SK-MEL-5 (cell line): Measurements from ENCODE around the gene IRF2BP1. TPM values are rescaled to one million over a fixed set of nuclear protein-coding genes. Genes with fewer than 3 reads are reported as not detected.

Source experiments
- DNase-seq: peaks from one replicate; pipeline ENCODE4 v3.0.0-alpha.2; 2016; ENCODE audit warnings: low read depth, low spot score
- in situ Hi-C: cut with HindIII; loops from 2 replicates; pipeline ENCODE4 v1.10.0; 2016; ENCODE audit warnings: low sequenced_read_pairs, high pct_unique_total_duplicates, low pct_unique_long_range_greater_than_20kb
- polyA plus RNA-seq, 2 experiments: library from polyadenylated mRNA; depleted of rRNA; stranded (reverse); fragments of >200 nt; gene quantifications; 2 replicates each; pipeline ENCODE4 v1.2.3, GENCODE V29; 2015
- total RNA-seq: library from RNA; depleted of rRNA; stranded (reverse); fragments of >200 nt; shearing (Covaris generic); gene quantifications from 2 replicates; pipeline ENCODE4 v1.2.3, GENCODE V29; 2014; rRNA removed

The IRF2BP1 gene, protein sequence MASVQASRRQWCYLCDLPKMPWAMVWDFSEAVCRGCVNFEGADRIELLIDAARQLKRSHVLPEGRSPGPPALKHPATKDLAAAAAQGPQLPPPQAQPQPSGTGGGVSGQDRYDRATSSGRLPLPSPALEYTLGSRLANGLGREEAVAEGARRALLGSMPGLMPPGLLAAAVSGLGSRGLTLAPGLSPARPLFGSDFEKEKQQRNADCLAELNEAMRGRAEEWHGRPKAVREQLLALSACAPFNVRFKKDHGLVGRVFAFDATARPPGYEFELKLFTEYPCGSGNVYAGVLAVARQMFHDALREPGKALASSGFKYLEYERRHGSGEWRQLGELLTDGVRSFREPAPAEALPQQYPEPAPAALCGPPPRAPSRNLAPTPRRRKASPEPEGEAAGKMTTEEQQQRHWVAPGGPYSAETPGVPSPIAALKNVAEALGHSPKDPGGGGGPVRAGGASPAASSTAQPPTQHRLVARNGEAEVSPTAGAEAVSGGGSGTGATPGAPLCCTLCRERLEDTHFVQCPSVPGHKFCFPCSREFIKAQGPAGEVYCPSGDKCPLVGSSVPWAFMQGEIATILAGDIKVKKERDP
- total RNA-seq: 20.6 and 22.9 TPM in 2 replicates
- polyA plus RNA-seq (2015; cell fraction: cytosol; rRNA removed): 34.2 and 43.6 TPM in 2 replicates
- polyA plus RNA-seq (2015; cell fraction: nucleus; rRNA removed): 8.4 and 9.0 TPM in 2 replicates

DNA sequence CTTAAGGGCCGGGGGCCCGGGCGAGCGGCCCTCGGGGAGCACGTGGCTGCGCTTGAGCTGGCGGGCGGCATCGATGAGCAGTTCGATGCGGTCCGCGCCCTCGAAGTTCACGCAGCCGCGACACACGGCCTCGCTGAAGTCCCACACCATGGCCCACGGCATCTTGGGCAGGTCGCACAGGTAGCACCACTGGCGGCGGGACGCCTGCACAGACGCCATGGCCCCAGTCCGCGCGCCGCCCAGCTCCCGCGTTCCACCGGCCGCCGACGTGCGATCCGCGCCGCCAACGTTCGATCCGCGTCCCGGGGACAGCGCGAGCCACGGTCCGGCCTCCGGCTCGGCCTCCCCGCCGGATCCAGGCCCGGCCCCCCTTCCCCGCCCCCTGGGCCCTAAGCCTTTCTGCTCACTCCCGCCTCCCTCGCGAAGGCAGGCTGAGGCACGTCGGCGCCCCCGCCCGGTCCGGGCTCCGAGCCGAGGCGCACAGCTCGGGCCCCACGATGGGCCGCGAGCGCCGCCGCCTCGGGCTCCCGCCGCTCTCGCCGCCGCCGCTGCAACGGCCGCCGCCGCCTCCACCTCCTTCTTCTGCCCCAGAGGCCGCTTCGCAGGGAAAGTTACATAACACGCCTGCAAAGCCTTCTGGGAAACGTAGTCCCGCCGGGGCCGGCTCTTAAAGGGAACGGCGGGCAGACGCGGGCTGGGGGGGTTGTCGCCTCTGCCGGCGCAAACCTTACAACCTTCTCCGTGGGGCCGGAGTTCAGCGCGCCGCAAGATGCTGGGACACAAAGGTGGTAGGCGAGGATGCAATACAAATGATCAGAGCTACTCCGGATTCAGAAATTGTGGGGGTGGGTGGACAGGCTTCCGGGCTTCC lies at the start of gene IRF2BP1:
IRF2BP1 (minus strand) TSS at position 586 of the 871 bp plus-strand sequence; CDS start at position 219, 367 bp downstream.
- peak; percentile 92 for DNase-seq
- in situ Hi-C loops: no loop called here

DNA sequence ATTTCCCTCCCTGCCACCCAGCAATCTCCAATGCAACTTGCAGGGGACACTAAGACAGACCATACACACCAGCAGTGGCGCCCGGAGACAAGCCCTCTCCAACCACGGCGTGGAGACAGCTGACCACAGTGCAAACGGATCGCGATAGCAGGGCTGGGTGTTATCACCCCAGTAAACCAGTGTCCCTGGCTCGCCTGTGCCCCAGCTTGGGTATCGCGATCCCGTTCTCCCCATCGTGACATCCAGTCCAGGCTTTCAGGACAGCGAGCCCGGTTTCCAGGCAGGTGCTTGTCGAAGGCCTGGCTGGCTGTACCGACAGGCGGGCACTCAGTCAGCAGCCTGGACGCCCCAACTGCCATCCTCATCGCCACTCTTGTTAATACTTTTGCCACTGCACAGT lies 49.3 kb upstream of the IRF2BP1 start:
- in situ Hi-C loops: no loop called here
- no peak for DNase-seq

DNA sequence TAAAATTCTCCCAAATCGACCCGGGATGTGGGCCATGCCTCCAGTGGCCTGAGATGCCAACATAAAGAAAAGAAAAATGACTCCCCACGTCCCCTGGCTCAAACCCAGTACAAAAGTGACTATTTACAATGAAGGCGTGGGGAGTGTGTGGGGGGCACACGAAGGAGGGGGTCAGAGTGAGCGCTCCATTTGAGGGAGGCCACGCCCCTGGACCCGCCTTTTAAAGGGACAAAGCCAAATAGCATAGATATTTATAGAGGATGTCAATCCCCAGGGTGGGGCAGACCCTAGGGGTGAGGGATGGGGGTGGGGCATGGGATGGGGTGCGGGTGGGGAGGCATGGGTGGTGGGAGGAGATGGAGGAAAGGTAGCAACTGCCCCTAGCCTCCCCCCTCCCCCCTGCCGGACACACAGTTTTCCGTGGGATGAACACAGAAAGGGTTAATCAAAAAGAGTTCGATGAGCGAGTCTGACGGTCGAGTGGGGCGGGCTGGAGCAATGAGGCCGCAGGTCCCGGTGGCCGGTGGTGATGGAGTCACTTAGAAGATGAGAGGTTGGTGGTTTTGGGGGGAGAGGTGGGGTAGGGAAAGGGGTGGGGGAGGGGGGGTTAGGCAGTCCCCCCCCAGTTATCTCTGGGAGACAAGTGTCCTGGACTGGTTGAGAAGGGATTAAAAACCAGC lies 48.8 kb upstream of the IRF2BP1 start:
- DNase-seq: no peak
- in situ Hi-C loops: no loop called here

GRCh38 chr19:45933759-45934158 lies 47.8 kb upstream of the IRF2BP1 start:
- no peak for DNase-seq
- in situ Hi-C loops: no loop called here

DNA sequence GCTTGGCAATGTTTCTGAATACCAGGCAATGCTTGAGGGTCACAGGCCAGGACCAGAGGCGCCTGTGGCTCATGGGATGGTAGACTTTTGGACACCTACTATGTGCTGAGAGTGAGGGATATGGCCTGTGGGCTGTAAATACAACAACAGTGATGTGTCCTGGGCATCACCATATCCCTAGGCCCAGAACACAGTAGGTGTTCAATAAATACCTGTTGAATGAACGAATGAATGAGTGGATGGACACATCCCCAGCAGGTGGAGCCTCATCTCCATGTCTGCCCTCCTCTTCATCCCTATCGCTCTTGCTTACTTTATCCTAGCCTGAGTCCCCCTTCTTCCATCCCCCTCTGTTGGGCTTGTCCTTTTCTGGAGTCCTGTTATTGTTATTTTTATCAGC lies 45.1 kb upstream of the IRF2BP1 start:
- no peak for DNase-seq
- in situ Hi-C loops: no loop called here

- in situ Hi-C loops: no loop called here
- DNase-seq: no peak
Measured at GRCh38 chr19:45929247-45929646, 43.3 kb upstream of the IRF2BP1 start.

DNA sequence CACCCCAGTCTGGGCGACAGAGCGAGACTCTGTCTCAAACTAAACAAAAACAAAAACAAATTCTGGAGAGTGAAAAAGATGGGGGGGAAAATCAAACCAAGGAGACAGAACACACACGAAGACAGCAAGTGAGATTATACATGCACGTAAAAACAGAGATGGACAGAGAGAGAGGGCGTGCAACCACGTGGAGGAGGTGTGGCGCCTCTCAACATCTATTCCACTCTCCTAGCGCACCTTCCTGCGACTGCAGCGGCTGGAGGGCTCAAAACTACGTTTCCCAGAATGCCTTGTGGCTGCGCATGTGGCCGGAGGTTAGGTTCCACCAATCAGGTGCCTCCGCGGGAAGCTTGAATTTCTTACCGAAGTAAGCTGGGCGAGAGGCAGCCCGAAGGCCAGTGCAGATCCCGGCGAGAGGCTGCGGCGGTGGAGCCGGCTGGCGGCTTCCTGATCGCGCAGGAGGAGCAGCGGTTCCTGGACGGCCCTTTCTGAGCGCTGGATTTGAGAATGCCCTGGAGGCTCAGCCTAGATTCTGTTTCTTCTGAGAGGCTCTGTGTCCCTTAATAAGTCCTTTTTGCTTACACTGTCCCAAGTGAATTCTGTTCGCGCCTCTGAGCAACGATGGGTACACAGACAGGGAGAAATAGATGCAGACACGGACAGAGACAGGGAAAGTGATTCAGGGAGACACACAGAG lies 41.8 kb upstream of the IRF2BP1 start:
- in situ Hi-C loops: no loop called here
- DNase-seq: peak; percentile 96

GRCh38 chr19:45924891-45925447 lies 39.0 kb upstream of the IRF2BP1 start:
- DNase-seq: no peak
- in situ Hi-C loops: no loop called here

- in situ Hi-C loops: no loop called here
- peak; percentile 67 for DNase-seq
Measured at GRCh38 chr19:45922281-45922680, 36.3 kb upstream of the IRF2BP1 start.

DNA sequence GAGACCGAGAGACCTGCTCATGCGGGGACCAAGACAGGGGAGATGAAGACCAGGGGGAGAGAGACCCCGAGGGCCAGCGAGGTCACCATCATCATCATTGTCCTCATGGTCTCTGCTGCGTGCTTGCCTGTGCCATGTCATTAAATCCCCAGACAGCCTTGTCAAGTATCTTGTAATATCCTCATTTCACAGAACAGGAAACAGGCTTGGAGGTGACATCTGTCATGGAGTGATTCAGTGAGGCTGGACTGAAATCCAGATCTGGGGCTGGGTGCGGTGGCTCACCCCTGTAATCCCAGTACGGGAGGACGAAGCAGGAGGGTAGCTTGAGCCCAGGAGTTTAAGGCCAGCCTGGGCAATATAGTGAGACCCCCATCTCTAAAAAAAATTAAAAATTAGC lies 34.5 kb upstream of the IRF2BP1 start:
- DNase-seq: no peak
- in situ Hi-C loops: no loop called here

DNA sequence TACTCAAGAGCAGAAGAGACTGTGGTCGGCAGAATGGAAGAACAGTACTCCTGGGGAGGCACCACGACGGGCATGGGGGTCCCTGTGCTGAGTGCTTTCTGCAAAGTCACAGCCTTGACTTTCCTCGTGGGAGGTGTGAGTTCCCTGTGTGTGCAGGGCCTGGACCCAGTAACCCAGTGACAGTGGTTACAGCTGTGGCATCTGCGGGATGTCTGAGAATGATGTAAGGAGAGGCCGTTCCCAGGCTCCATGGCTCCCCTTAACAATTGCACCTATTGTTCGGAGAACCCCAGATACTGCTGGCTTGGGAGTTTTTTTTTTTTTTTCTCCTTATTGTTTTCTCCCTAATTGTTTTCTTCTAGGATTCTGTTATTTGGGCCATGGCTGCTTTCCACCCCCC lies 33.7 kb upstream of the IRF2BP1 start:
- in situ Hi-C loops: no loop called here
- DNase-seq: peak; percentile 65

DNA sequence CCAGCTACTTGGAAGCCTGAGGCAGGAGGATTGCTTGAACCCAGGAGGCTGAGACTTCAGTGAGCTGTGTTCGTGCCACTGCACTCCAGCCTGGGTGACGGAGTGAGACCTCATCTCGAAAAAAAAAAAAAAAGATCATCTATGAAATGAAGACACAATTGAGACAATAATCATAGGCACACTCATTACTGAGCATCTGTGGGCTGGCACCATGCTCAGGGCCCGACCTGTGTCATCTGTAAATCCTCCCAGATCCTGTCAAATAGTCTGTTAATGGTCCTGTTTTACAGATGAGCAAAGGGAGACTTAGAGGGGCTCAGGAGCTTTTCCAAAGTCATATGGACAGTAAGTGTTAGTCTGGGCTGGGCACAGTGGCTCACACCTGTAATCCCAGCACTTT lies 32.8 kb upstream of the IRF2BP1 start:
- in situ Hi-C loops: no loop called here
- no peak for DNase-seq

GRCh38 chr19:45917421-45918091 lies 31.6 kb upstream of the IRF2BP1 start:
- in situ Hi-C loops: no loop called here
- DNase-seq: peak; percentile 93

DNA sequence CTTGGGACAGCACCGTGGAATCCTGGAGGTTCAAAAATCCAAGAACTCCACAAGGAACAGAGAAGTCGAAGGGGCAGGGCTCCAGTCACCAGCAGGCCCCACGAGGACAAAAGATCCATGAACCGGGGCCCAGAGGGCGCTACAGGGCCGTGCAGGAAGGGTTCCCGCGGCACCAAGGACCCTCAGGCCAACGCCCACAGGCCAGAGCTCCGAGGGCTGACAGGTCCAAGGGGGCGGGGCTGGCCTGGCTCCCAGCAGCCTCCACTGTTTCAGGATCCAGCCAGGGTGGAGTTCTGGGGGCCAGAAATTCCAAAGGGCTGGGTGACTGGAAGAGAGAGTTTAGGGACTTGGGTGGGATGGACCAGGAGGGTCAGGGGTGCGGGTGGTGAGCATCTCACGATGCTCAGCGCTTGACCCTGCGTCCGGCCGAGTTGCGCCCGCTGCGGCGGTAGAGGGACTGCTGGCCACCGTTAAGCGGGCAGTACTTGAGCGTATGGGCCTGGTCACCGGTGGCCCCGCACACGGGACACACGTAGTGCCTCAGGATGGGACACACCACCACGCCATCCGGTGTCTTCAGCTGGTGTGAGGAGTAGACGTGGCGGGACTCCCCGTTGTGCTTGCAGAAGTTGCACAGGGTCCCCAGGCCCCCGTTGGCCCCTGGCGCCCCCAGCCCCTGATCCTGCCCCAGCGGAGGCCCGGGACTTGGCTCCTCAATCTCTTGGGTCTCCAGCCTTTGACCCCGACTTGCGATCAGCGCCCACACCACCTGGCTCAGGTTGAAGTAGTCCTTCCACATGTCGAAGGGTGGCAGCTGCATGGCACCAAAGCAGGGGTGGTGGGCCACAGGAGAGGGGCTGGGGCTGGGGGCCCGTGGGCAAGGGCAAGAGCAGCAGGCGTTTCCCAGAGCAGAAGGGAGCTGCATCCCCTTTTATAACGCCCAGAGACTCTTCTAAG lies 28.2 kb upstream of the IRF2BP1 start, which contains the start of gene NANOS2:
NANOS2 (minus strand) TSS at position 905 of the 957 bp plus-strand sequence; CDS start at position 820, 85 bp downstream.
- DNase-seq: peak; percentile 47
- in situ Hi-C loops: no loop called here

DNA sequence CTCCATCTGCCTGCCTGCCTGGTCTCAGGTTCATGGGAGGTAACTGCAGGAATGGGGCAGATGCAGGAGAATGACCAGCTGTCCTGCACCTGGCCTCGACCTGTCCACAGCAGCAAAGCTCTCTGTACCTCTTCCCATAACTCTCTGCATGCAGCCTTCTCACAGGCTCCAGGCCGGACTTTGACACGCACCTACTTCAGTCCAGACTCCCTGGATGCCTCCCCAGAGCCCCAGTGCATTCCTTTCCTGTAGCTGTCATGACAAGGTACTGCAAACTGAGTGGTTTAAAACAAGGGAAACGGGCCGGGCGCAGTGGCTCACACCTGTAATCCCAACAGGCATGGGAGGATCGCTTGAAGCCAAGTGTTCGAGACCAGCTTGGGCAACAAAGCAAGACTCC lies 25.4 kb upstream of the IRF2BP1 start:
- in situ Hi-C loops: no loop called here
- no peak for DNase-seq
